ENCODE measurements around the gene VEZF1.
"Not testable (repeated sequence)": the region's sequence is repeated elsewhere in the genome, so short reads cannot be mapped to it uniquely, and the experiment has no call there.

VEZF1 gene

GRCh38 chr17:57968456-57968855, 19.6 kb downstream of the VEZF1 start:
- peaks cover 13% of the 10 kb centered on the region for H3K36me3 ChIP-seq (ENCODE audit: control insufficient read depth, insufficient read depth, low read length, severe bottlenecking)
- no peaks in the 10 kb centered on the region for H3K9me3 ChIP-seq (ENCODE audit: control insufficient read depth, low read length)
- no peak overlapping the region for H3K4me3 ChIP-seq (ENCODE audit: low read length)
- H3K4me1 ChIP-seq (ENCODE audit: control insufficient read depth, insufficient read depth, low read length): no peaks in the 10 kb centered on the region
- no peak overlapping the region for H3K9ac ChIP-seq (ENCODE audit: low read length)
- DNase-seq (ENCODE audit: low read depth): no peak
- H3K27me3 ChIP-seq (replicated peaks; ENCODE audit: control insufficient read depth, insufficient read depth, low read length): no peaks in the 10 kb centered on the region

- Histone ChIP-seq H3K9me3 (ENCODE audit: control insufficient read depth, low read length) (no peaks in the 10 kb centered on the region), H3K4me3 (ENCODE audit: low read length) (no peak overlapping the region), H3K9ac (ENCODE audit: low read length) (no peak overlapping the region), H3K4me1 (ENCODE audit: control insufficient read depth, insufficient read depth, low read length) (no peaks in the 10 kb centered on the region), H3K36me3 (ENCODE audit: control insufficient read depth, insufficient read depth, low read length, severe bottlenecking) (no peaks in the 10 kb centered on the region), H3K27me3 (replicated peaks; ENCODE audit: control insufficient read depth, insufficient read depth, low read length) (no peaks in the 10 kb centered on the region)
- no peak for DNase-seq (ENCODE audit: low read depth)
Measured at GRCh38 chr17:57966875-57967274, 21.2 kb downstream of the VEZF1 start.

DNA sequence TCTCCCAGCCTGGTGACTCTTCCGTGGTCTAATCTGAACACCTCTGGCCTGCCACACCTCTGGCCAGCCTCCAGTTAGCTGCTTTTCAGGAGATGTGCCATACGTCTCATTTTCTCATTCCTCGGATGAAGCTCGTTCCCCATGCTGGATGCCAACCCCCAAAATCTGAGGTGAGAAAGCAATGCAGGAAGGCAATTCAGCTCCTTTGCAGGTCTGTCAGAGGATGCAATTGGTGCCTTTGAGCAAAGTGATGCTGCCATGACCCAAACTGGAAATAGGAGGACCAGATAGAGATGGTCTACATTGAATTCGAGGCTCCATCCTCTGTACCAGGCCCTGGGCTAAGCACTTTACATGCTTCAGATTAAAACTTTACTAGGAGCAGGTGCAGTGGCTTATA, 21.8 kb downstream of the VEZF1 start:
- Histone ChIP-seq H3K27me3 (replicated peaks; ENCODE audit: control insufficient read depth, insufficient read depth, low read length) (no peaks in the 10 kb centered on the region), H3K4me3 (ENCODE audit: low read length) (no peak overlapping the region), H3K36me3 (ENCODE audit: control insufficient read depth, insufficient read depth, low read length, severe bottlenecking) (no peaks in the 10 kb centered on the region), H3K4me1 (ENCODE audit: control insufficient read depth, insufficient read depth, low read length) (no peaks in the 10 kb centered on the region), H3K9me3 (ENCODE audit: control insufficient read depth, low read length) (no peaks in the 10 kb centered on the region), H3K9ac (ENCODE audit: low read length) (no peak overlapping the region)
- DNase-seq (ENCODE audit: low read depth): no peak

DNA sequence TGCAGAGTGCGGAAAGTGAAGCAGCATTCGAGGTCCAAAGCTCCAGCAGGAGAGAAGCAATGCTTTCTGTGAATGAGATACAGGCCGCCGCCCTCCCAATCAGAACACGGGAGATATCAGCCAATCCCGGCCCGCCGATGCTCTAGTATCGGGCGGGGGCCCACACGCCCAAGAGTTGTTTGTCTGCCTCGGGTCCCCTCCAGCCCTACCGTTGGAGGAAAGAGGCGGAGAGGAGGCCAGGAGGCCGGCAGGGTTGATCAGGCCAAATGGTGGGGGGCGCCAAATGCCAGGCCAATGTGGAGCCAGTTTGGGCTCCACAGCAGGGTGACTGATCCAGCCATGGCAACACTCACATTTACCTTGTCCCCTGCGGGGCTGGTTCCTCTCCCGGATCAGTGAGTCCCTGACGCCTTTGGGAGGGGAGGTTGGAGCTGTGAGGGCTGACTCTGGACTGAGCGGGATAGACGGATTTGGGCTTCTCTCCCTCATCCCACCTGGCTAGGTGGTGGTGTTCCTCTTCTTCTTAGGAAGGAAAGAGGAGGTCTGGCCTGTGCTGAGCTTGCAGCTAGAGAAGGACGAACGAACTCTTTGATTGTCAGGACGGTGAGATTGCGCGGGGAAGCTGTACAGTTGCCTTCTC, 22.4 kb downstream of the VEZF1 start:
- Histone ChIP-seq H3K4me1 (ENCODE audit: control insufficient read depth, insufficient read depth, low read length) (no peaks in the 10 kb centered on the region), H3K36me3 (ENCODE audit: control insufficient read depth, insufficient read depth, low read length, severe bottlenecking) (no peaks in the 10 kb centered on the region), H3K9ac (ENCODE audit: low read length) (no peak overlapping the region), H3K27me3 (replicated peaks; ENCODE audit: control insufficient read depth, insufficient read depth, low read length) (no peaks in the 10 kb centered on the region), H3K4me3 (ENCODE audit: low read length) (no peak overlapping the region), H3K9me3 (ENCODE audit: control insufficient read depth, low read length) (no peaks in the 10 kb centered on the region)
- DNase-seq (ENCODE audit: low read depth): no peak

- no peaks in the 10 kb centered on the region for H3K4me1 ChIP-seq (ENCODE audit: control insufficient read depth, insufficient read depth, low read length)
- H3K9ac ChIP-seq (ENCODE audit: low read length): no peak overlapping the region
- no peaks in the 10 kb centered on the region for H3K9me3 ChIP-seq (ENCODE audit: control insufficient read depth, low read length)
- no peaks in the 10 kb centered on the region for H3K36me3 ChIP-seq (ENCODE audit: control insufficient read depth, insufficient read depth, low read length, severe bottlenecking)
- DNase-seq (ENCODE audit: low read depth): no peak
- H3K27me3 ChIP-seq (replicated peaks; ENCODE audit: control insufficient read depth, insufficient read depth, low read length): no peaks in the 10 kb centered on the region
- H3K4me3 ChIP-seq (ENCODE audit: low read length): no peak overlapping the region
Measured at GRCh38 chr17:57963149-57963511, 24.9 kb downstream of the VEZF1 start.

DNA sequence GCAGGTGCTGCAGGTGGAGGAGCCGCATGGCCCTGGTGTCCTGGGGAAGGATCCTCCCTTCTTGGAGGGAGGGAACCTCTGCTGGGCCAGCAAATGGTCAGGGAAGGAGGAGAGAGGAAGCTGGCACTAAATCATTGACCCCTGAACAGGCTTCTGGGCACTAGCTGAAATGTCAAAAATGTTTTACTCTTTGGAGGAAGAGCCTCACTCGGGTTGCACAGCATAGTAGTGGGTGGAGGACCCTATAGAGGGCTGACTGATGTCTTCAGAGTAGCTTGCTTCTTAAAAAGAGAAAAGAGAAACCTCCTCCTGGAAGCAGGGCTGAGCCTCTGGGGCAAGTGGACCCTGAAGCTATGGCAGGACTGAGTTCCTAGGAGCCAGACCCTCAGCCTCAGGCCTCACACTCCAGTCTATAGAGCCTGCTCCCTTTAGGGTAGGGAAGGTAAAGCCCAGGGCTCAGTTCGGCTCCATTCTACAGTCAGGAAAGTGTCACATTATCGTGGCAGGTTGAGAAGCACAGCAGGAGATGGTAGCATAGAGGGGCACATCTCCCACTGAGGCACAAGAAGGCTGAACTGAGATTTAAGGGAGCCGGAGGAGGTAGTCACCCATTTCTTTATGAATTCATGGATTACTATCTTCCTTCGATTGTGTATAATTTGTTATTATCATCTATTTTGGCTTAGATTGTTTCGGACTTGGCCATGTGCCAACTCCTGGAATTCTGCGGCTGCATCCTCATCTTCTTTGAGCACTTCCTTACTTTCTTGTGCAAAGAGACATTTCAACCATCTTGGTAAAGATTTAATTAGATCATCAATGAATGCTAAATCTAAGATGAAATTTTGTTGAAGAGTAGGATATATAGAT, 25.5 kb downstream of the VEZF1 start:
- no peaks in the 10 kb centered on the region for H3K36me3 ChIP-seq (ENCODE audit: control insufficient read depth, insufficient read depth, low read length, severe bottlenecking)
- no peak for DNase-seq (ENCODE audit: low read depth)
- no peak overlapping the region for H3K9ac ChIP-seq (ENCODE audit: low read length)
- no peaks in the 10 kb centered on the region for H3K9me3 ChIP-seq (ENCODE audit: control insufficient read depth, low read length)
- no peaks in the 10 kb centered on the region for H3K27me3 ChIP-seq (replicated peaks; ENCODE audit: control insufficient read depth, insufficient read depth, low read length)
- no peak overlapping the region for H3K4me3 ChIP-seq (ENCODE audit: low read length)
- H3K4me1 ChIP-seq (ENCODE audit: control insufficient read depth, insufficient read depth, low read length): no peaks in the 10 kb centered on the region

DNA sequence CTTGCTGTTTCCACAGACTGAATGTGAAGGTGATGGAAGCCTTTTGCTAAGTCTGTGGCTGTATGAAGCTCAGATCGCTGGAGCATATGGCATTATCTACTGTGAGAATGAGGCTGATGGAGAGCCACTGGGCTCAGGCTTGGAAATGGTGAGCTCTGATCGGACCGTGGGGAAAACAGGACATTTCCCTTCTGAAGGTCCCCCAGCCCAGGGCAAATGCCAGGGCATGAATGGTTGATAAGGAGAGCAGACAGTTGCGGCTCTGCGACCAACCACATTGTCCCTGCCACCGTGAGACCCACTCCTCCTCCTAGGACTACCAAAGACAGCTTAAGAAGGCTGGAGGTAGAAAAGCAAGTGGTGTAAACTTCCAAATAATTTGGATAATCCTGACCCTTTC, 28.1 kb downstream of the VEZF1 start:
- H3K4me1 ChIP-seq (ENCODE audit: control insufficient read depth, insufficient read depth, low read length): peaks cover 7% of the 10 kb centered on the region
- H3K4me3 ChIP-seq (ENCODE audit: low read length): no peak overlapping the region
- no peak for DNase-seq (ENCODE audit: low read depth)

DNA sequence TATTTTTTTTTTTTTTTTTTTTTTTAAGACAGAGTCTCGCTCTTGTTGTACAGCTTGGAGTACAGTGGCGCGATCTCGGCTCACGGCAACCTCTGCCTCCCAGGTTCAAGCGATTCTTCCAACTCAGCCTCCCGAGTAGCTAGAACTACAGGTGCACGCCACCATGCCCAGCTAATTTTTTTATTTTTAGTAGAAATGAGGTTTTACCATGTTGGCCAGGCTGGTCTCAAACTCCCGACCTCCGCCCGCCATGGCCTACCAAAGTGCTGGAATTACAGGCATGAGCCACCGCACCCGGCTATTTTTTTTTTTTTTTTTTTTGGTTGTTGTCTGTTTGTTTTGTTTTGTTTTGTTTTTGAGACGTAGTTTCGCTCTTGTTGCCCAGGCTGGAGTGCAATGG, 29.7 kb downstream of the VEZF1 start:
- DNase-seq (ENCODE audit: low read depth); H3K9me3 ChIP-seq (ENCODE audit: control insufficient read depth, low read length); H3K9ac ChIP-seq (ENCODE audit: low read length); H3K4me3 ChIP-seq (ENCODE audit: low read length); H3K36me3 ChIP-seq (ENCODE audit: control insufficient read depth, insufficient read depth, low read length, severe bottlenecking); H3K27me3 ChIP-seq (replicated peaks; ENCODE audit: control insufficient read depth, insufficient read depth, low read length): not testable (repeated sequence)
- H3K4me1 ChIP-seq (ENCODE audit: control insufficient read depth, insufficient read depth, low read length): peaks cover 15% of the 10 kb centered on the region

More for the DNA sequence above, 28.1 kb downstream of the VEZF1 start:
- Histone ChIP-seq H3K27me3 (replicated peaks; ENCODE audit: control insufficient read depth, insufficient read depth, low read length) (no peaks in the 10 kb centered on the region), H3K9ac (ENCODE audit: low read length) (no peak overlapping the region), H3K36me3 (ENCODE audit: control insufficient read depth, insufficient read depth, low read length, severe bottlenecking) (no peaks in the 10 kb centered on the region), H3K9me3 (ENCODE audit: control insufficient read depth, low read length) (no peaks in the 10 kb centered on the region)

DNA sequence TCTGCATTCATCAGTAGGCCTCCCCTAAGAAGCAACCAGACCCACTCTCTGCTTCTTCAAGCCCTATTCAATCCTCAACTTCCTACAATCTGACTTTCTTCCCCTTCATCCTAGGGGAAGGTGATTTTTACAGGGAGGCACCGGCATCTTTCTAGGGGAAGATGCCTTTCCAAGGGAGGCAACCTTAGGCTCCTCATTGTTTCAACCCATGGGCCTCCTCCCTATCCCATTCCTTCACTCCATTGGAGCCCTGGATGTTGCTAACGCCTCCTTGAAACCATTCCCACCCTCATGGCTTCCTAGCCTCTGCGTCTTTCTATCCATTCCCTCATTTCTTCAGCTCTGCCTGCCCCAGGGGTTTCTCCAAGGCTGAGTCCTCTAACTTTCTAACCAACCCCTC, 30.2 kb downstream of the VEZF1 start:
- H3K9me3 ChIP-seq (ENCODE audit: control insufficient read depth, low read length): no peaks in the 10 kb centered on the region
- DNase-seq (ENCODE audit: low read depth): no peak
- no peaks in the 10 kb centered on the region for H3K27me3 ChIP-seq (replicated peaks; ENCODE audit: control insufficient read depth, insufficient read depth, low read length)
- no peak overlapping the region for H3K9ac ChIP-seq (ENCODE audit: low read length)
- H3K4me3 ChIP-seq (ENCODE audit: low read length): no peak overlapping the region
- H3K36me3 ChIP-seq (ENCODE audit: control insufficient read depth, insufficient read depth, low read length, severe bottlenecking): no peaks in the 10 kb centered on the region
- H3K4me1 ChIP-seq (ENCODE audit: control insufficient read depth, insufficient read depth, low read length): peaks cover 20% of the 10 kb centered on the region

DNA sequence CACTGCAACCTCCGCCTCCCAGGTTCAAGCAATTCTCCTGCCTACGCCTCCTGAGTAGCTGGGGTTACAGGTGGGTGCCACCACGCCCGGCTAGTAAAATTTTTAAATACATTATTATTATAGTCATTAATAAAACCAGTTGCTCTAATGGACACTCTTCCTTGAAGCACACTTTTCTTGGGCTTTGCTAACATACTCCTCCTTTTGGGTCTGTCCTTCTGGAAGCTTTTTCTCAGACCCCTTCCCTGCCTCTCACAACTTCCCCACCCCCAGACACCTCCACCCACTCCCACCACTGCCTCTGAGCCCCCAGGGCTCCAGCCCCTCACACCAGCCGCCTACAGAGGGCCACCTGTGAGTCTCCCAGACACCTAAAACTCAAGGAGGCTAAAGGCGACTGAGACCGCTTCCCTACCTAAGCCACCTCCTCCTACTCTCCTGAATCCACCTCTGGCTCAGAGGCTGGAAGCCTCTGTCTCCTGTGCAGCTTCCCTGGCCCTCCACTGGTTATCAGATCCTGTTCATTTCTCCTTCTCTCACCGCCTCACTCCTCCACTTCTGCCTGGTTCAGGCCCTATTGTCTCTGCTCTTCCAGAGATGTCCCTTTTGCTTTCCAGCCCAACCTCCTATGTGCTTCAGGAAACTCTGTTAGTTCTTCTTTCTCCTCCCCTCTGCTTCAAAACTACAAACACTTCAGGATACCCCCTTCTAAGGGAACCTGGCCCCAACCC, 30.8 kb downstream of the VEZF1 start:
- DNase-seq (ENCODE audit: low read depth): no peak
- no peaks in the 10 kb centered on the region for H3K9me3 ChIP-seq (ENCODE audit: control insufficient read depth, low read length)
- H3K36me3 ChIP-seq (ENCODE audit: control insufficient read depth, insufficient read depth, low read length, severe bottlenecking): no peaks in the 10 kb centered on the region
- no peak overlapping the region for H3K4me3 ChIP-seq (ENCODE audit: low read length)
- H3K9ac ChIP-seq (ENCODE audit: low read length): no peak overlapping the region
- no peaks in the 10 kb centered on the region for H3K27me3 ChIP-seq (replicated peaks; ENCODE audit: control insufficient read depth, insufficient read depth, low read length)
- peaks cover 26% of the 10 kb centered on the region for H3K4me1 ChIP-seq (ENCODE audit: control insufficient read depth, insufficient read depth, low read length)

DNA sequence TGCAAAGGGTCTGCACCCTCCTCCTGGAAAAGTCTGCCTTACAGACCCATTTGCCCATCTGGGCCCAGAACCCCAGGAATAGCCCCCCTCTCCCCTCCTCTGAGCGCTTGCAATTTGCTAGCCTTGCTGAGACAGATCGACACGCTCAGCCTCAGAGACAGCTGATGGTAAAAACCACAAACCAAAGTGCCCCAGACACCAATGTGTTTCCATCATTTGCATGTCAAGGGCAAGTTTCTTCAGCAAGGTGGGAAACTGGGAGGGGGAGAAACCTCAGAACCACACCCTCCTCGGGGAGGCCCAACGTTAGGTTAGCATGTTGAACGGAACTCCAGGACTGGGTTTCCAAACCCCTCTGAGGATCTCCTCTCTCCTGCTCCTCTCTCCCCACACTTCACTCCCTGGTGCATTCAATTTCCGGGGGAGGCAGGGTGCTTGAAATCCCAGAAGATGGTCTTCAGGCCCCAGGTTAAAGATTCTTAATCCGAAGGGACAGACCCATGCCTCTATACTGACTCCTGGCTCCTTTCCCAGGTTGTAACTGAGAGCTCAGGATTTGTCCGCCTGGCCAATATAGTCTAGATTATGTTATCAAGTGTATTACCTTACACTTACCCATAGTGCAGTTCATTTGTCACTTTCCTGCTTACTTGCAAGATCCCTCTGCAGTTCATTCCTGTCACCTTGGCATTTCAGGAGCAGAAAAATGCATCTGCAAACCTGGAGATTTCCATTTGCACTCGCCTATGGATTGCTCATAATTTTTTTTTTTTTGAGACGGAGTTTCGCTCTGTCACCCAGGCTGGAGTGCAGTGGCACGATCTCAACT, 31.5 kb downstream of the VEZF1 start:
- Histone ChIP-seq H3K36me3 (ENCODE audit: control insufficient read depth, insufficient read depth, low read length, severe bottlenecking) (no peaks in the 10 kb centered on the region), H3K27me3 (replicated peaks; ENCODE audit: control insufficient read depth, insufficient read depth, low read length) (no peaks in the 10 kb centered on the region), H3K9me3 (ENCODE audit: control insufficient read depth, low read length) (no peaks in the 10 kb centered on the region), H3K4me1 (ENCODE audit: control insufficient read depth, insufficient read depth, low read length) (peaks cover 31% of the 10 kb centered on the region), H3K9ac (ENCODE audit: low read length) (peak overlapping the region; percentile 89), H3K4me3 (ENCODE audit: low read length) (peak overlapping the region; percentile 87)
- DNase-seq (ENCODE audit: low read depth): no peak

All from adipocyte (in vitro differentiated cells).